Adrenal gland (tissue), 5 donors: ENCODE measurements around the gene CCL27.
A peak's percentile ranks its signal among the peaks of the same experiment; 100 is the strongest.

Source experiments
- POLR2A ChIP-seq, 2 donors: fragments of 450-650 bp; IDR thresholded peaks; one replicate each; pipeline ENCODE4 v1.6.1; 2017; ENCODE audit warnings: antibody characterized with exemption in 2 of 2, mild to moderate bottlenecking in 2 of 2, moderate library complexity in 1 of 2
- TF ChIP-seq, protein P1 (sequence below), 6 experiments: fragments of 450-650 bp in 4 of 6; fragments of 200-600 bp in 2 of 6; sonication (generic) in 1 of 6; IDR thresholded peaks; 1 replicate in 5 of 6; 2 replicates in 1 of 6; pipeline versions ENCODE4 v1.5.1 to v1.8.0; 2016 to 2021; ENCODE audit warnings: antibody characterized with exemption in 6 of 6, mild to moderate bottlenecking in 2 of 6, moderate library complexity in 1 of 6
- donor health status: DM: no; HTN: no; CAD: no.

DNA sequence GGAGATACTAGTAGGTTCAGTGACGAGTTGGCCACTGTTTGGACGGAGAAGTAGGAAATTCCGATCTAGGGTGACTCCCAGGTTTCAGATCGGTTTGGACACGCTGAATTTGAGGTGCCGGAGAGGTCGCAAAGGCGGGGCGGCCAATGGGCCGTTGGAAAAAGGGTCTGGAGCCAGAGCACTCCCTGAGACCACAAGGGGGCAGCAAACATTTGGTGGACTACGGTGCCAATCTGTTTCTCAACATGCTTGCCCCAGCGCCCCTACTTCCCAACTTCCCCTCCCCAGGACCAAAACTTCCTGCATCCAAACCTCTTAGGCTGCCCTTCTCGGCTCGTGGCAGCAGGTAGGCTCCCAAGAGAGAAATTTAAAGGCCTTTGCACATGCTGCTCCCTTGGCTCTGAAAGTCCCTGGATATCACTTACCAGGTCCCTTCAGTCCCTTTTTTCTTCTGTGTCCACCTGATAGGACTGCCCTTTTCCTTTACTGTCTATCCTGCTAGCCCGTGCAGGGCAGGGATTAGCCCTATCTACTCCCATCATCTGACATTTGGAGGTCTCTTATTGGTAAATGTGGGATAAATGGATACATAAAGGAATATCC is 49.6 kb downstream of the CCL27 start:
- TF ChIP-seq, protein P1, sequence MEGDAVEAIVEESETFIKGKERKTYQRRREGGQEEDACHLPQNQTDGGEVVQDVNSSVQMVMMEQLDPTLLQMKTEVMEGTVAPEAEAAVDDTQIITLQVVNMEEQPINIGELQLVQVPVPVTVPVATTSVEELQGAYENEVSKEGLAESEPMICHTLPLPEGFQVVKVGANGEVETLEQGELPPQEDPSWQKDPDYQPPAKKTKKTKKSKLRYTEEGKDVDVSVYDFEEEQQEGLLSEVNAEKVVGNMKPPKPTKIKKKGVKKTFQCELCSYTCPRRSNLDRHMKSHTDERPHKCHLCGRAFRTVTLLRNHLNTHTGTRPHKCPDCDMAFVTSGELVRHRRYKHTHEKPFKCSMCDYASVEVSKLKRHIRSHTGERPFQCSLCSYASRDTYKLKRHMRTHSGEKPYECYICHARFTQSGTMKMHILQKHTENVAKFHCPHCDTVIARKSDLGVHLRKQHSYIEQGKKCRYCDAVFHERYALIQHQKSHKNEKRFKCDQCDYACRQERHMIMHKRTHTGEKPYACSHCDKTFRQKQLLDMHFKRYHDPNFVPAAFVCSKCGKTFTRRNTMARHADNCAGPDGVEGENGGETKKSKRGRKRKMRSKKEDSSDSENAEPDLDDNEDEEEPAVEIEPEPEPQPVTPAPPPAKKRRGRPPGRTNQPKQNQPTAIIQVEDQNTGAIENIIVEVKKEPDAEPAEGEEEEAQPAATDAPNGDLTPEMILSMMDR (IDR thresholded peaks at IDR 0.05), result peak; percentile 71 to 84 (median 78)
- no peak for TF ChIP-seq POLR2A (IDR thresholded peaks at IDR 0.05)
